ENCODE data around the gene MMP17.

MMP17 gene

DNA sequence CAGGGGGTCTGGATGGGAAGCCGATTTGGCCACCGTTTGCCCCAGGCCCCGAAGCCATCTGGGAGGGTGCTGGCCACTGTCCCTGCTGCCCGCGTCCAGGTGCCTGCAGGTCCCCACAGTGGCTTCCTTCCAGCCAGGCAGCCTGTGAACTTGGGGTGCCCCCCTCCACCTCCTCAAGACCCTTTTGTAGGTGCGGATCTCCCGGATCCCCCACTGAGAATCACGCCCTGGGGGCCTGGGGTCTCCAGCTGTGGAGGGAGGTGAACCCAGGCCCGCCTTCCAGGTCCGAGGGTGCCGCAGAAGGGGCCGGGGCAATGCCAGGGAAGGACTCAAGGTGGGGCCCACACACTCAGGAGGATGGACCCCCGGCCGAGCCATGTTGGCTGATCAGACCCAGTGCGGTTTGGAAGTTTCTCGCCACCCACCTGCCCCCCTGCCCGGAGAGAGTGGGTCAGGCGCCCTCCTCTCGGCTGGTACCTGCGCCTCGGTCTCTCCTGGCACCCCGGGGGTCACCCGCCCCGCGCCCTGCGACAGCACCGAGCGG lies 1.7 kb downstream of the MMP17 start:
- FAIRE-seq (no peak), DNase-seq (ENCODE audit: insufficient read length, low spot score) (no peak)

DNA sequence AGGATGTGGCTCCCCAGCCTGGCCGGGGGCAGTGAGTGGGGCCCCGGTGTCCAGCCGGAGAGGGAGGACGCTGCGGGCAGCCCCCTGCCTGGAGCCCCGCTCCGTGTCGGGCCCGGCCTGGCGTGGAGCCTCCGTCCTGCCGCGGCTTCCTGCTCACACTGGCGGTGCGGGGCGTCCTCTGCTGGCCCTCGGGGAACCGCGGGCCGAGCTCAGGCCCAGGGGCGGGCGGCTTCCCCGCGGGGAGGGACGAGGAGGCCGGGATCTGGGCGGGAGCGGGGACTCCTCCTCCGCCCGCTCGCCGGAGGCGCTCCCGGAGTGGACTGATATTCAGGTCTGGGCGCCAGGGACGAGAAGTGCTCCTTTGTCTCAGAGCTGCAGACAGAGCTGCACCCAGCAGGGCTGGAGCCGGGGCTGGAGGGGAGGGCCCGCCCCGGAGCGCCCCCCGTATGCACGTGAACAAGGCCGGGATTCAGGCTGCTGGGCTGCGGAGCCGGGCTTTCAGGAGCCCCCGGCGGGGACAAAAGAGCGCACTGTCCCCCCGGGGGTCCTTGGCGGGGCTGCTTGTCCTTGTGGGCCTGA lies 2.2 kb downstream of the MMP17 start:
- DNase-seq (ENCODE audit: insufficient read length, low spot score) (no peak), FAIRE-seq (no peak)

DNA sequence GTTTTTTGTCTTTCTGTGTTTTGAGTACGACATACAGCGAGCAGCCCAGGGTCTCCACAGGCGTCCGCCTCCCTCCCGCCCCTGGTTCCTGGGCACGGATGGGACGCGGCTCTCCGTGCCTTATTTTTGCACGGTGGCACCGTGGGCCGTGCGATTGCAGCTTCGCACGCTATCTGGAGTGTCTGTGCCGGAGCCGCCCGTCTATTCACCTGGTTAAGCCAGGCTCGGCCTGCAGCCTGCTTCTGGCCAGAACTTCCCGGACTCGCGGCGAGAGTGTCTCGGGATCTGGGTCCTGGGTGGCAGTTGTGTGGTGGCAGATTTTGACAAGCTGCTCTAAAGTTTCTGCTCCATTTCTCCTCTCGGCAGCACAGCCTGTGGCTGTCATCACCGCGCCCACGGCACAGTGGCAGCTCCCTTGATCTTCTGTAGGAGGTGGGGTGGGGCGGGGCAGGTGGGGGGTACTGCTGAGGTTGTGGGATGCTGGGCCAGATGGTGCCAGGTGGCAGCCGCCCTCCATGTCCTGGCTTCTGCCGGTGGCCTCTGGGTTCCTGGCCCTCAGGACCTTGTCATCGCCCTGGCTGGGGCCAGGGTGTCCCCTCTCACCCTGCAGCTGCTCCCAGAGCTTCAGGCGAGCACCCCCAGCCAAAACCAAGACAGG lies 2.9 kb downstream of the MMP17 start:
- FAIRE-seq (no peak), DNase-seq (ENCODE audit: insufficient read length, low spot score) (no peak)

DNA sequence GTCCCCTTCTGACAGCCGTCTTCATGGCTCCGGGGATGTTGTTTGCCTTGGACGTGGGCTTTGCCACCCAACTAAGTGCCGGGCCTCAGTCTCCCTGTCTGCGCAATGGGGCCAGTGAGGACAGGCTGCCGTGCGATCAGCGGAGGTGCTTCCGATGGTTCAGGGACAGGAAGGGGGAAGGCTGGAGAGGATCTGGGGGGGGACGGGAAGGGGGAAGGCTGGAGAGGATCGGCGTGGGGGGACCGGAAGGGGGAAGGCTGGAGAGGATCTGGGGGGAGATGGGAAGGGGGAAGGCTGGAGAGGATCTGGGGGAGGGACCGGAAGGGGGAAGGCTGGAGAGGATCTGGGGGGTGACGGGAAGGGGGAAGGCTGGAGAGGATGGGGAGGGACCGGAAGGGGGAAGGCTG lies 3.4 kb downstream of the MMP17 start:
- no peak for FAIRE-seq
- no peak for DNase-seq (ENCODE audit: insufficient read length, low spot score)

DNA sequence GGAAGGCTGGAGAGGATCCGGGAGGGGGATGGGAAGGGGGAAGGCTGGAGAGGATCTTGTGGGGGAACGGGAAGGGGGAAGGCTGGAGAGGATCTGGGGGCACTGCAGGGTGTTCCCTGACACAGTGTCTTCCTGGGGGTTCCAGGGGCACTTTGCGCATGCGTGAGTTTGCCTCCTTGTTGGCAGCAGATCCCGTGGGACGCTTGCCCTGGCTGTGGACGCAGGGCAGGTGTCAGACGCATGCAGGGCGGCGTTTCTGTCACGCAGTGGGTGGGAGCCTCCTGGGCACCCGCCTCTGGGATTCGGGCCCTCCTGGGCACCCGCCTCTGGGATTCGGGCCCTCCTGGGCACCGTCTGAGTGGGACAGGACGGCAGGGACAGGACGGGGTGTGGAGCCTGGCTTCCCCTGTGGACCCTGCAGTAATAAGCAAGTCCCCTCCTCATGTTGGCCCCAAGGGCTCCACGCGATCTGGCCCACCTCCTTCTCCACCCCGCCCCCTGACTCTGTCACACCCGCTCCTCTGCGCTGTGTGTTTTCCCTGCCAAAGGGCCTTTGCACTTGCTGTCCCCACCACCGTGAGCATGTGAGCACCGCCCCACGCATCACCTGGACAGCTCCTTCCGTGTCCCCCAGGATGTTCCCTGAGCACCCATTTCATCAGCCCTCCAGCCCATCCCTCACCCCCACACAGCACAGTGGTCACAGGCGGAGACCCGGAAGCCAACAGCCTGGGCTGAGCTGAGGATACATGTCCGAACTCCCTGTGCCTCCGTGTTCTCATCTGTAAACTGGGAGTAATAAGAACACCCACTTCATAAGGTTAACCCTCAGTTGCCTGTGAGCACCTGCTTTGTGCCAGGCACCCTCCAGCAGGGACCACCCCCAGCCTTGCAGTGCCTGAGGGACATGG lies 4.4 kb downstream of the MMP17 start:
- no peak for FAIRE-seq

DNA sequence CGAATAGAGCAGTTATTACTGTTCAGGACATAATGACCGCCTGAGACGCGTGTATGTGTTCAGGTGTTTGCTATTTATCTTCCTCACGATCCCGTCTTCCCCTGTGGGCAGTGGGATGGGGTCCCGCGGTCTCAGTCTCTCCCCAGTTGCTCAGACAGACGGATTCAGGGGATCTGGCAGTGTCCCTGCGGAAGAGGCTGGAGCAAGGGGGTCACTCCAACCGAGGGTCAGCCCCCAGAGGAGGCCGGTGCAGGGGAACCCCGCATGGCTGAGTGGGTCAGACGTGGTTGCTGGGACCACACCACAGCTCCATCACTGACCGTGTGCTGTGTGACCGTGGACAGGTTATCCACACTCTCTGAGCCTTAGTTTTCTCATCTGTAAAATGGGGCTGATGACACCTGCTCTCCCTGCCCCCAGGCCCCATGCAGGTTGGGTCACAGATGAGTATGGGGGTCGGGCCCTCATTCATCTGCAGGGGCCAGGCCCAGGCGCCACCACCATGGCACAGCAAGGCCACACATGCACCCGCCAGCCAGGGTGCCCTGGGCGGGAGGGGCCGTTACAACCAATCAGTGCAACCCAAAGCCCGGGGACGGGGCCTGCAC lies 5.2 kb downstream of the MMP17 start:
- no peak for DNase-seq (ENCODE audit: insufficient read length, low spot score)
- FAIRE-seq = no peak

More for the DNA sequence above, 4.4 kb downstream of the MMP17 start:
- DNase-seq (ENCODE audit: insufficient read length, low spot score) = no peak

DNA sequence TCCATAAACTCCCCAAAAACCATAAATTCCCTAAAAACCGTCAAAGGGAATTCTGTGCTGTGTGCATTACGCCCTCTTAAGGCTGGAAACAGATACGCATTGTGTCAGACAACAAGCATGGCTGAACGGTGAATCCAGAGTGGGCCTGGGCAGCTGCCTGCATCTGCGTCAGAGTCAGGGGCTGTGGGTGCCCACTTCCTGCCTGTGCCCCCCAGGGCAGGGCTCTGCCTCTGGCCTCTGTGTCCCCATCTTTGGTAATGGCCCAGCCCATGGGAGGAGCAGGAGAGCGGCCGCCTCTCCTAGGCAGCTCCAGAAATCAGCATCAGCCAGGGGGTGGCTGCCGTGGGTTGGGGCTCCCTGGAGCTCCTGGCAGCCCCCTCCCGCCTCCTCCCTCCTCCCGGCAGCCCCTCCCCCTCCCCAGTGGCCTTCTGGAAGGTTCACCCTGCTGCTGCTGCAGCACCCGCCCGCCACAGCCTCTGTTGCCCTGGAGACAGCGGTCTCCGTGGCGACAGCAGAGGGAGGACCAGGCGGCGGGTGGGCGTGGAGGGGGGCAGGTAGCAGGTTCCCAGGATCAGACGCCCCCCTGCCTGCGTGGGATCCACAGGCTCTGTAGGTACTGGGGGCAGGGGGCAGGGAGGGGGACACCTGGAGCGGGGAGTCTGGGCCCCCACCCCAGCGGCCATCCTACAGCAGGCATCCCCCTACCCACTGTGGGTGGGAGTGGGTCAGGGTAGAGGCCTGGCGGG lies 5.9 kb downstream of the MMP17 start:
- FAIRE-seq = no peak
- no peak for DNase-seq (ENCODE audit: insufficient read length, low spot score)

DNA sequence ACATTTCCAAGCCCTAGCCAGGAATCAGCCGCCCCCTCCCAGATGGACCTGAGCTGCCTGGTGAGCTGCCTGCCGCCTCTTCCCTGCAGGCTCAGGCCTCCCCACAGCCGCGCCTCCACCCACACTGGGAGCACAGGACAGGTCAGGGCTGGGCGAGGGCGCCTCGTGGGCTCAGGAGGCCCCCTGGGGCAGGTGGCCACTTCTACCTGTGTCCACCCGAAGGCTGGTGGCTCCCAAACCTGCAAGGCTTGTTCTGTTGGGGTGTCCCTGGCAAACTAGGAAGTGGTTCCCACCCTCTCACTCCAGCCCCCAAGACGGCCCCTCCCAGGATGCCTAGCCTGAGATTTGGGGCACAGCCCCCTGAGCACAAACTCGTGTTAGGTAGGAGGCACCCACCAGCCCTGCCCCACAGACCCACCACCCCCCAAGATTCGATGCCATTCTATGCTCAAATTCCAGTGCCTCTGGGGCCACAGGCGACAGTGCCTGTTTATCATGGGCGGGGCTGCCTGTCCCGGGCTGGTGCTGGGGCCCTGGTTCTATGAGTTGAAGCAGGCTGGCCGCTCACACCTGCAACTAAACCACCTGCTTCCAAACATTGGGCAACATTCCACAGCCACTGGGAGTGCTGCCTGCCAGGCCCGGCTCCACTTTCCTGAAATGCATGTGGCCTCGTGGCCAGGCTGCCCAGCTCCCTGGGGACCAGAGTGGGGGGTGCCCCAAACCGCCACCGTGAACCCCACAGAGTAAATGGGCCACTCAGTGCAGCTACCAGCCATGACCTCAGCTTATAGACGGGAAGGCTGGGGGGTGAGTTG lies 6.8 kb downstream of the MMP17 start:
- no peak for DNase-seq (ENCODE audit: insufficient read length, low spot score)

DNA sequence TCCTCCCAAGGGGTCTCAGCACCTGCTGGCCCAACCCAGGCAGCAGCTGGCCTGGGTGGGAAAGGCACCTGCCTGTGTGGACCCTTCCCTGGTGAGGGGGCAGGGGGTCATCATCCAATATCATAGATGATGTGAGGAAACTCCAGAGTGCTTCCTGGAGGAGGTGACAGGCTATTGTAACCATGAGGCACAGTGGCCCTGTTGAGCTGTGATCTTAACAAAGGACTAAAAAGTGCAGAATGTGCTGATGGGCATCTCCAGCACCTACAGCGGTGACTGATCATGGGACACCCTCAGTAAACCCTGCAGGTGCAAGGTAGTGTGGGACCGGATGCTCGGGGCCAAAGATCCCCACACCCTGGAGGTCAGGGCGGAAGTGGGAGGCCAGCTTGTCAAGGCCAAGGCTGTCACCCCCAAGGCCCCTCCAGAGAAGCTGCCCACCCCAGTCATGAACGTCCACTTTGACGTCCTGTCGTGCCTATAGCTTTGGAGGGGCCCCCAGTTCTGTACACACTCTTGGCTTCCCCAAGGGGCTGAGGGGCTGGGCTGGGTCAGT lies 7.5 kb downstream of the MMP17 start:
- no peak for DNase-seq (ENCODE audit: insufficient read length, low spot score)
- no peak for FAIRE-seq

More for the DNA sequence above, 6.8 kb downstream of the MMP17 start:
- FAIRE-seq = no peak

DNA sequence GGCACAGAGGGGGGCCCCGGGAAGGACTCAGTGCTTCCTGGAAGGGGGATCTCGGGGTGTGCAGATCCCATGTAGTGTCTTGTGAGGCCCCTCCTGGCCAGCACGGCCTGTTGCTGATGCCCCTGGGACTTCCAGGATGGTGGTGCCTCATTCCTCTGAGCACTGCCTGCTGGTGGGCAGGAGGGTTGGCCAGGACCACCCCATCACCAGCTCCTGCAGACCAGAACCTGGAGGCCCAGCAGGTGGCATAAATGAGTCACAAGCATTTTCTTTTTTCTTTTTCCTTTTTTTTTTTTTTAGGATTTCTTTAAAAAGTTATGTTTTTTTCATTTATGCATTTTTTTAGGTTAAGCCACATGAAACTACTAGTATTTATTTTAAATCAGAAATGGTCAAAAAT lies 8.0 kb downstream of the MMP17 start:
- no peak for FAIRE-seq
- no peak for DNase-seq (ENCODE audit: insufficient read length, low spot score)

DNA sequence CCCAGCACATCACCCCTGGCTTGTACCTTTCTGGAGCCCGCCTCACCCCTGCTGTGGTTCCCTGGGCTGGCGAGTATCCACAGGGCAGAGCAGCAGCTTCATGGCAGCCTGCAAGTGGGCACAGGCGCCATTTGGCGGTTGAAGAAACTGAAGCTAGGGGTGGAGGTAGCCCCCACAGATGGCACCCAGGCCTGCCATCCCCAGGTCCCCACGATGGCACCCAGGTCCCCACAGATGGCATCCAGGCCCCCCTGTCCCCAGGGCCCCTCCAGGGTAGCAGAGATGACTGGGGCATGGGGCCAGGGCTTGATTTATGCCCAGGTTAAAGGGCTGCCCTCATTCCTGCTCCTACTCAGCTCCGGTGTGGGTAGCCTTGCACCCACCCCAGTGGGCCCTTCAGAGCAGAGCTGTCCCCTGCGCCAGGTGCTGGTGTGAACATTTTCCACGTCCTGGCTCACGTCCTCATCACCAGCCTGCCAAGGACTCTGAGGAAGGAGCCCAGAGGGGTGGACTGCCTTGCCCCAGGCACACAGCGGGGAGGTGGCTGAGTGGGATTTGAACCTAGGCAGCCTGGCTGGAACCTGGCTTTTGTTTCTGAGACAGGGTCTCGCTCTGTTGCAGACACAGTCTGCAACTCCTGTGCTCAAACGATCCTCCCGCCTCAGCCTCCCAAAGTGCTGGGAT lies 8.7 kb downstream of the MMP17 start:
- FAIRE-seq = no peak
- no peak for DNase-seq (ENCODE audit: insufficient read length, low spot score)

DNA sequence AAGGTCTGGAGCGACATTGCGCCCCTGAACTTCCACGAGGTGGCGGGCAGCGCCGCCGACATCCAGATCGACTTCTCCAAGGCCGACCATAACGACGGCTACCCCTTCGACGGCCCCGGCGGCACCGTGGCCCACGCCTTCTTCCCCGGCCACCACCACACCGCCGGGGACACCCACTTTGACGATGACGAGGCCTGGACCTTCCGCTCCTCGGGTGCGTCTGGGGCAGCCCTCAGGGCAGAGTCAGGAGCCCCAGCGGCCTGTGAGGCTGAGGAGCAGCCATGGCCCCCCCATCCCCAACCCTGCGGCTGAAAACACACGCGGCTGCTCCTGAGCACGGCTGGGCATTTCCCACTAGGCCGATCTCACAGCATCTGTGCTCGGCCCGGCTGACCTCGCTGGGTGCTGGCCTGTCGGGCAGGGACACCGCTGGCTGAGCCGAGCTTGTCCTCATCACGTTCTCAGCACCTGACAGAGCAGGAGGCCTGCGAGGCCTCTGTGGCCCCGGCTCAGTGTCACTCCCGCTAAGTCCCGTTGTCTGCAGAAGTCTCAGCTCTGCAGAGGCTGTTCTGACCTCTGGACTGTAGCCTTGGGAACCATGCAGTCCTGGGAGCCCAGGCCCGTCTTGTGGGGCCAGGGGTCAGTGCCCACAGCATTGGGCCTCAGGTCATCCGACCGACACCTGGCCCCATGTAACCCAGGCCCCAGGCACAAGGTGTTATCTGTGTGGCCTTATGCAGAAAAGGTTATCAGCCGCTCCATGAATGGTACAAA lies 12.6 kb downstream of the MMP17 start:
- DNase-seq (ENCODE audit: insufficient read length, low spot score) (no peak), FAIRE-seq (no peak)

DNA sequence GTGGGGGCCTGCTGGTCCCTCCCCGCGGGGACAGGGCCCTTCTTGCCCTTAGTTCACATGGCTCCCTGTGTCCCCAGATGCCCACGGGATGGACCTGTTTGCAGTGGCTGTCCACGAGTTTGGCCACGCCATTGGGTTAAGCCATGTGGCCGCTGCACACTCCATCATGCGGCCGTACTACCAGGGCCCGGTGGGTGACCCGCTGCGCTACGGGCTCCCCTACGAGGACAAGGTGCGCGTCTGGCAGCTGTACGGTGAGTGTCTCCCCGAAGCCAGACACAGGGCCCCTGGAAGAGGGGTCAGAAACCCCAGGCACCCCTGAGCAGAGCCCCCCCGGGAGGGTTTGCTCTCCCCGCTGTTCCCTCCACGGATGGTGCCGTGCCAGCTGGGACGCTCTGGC lies 13.4 kb downstream of the MMP17 start:
- DNase-seq (ENCODE audit: insufficient read length, low spot score) = no peak
- no peak for FAIRE-seq

DNA sequence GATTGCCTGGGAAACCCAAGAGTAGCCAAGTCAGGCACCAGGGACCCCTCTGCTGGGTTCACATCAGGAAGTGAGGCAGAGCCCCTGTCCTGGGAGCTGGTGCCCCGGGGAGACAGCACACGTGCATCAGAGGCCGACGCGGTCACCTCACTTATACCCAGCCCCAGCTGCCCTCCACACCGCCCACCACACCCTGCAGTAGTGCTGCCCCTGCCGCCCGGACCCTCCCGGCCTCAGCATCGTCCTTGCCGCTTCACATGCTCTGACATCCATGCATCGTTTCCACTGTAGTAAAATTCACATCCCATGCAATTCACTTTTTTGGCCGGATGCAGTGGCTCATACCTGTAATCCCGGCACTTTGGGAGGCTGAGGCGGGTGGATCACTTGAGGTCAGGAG lies 14.0 kb downstream of the MMP17 start:
- DNase-seq (ENCODE audit: insufficient read length, low spot score) (no peak), FAIRE-seq (no peak)

DNA sequence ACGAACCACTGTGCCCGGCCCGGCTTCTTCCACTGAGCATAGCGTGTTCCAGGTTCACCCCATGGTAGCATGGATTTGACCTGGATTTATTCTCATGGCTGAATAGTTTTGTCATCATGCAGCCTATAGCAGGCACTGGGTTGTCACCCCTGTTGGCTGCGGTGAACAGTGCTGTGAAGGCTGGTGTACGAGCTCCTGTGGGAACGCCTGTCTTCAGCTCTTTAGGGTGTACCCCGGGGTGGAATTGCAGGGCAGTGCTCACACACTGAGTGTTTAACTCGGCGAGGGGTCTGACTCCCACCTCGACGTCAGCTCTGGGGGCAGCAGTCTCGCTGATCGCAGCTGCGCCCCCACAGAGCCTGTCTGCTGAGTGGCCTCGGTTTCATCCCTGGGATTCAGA lies 15.3 kb downstream of the MMP17 start:
- DNase-seq (ENCODE audit: insufficient read length, low spot score) (no peak), FAIRE-seq (no peak)

DNA sequence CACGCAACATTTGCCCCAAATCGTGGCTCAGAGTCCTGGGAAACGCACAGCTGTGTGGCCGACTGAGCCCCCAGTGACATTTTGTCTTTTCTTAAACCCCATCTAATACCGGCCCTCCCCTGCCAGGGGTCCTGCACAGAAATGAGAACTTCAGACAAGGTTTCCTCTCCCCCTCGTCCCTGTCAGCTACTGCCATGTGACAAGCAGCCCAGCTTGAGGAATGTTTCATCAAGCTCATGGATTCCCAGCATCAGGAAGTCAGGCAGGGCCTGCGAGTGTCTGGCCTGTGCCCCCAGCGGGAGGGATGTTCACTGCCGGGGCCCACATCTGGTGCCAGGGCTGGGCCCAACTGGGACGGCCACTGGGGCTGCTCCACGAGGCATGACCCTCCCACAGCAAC lies 15.9 kb downstream of the MMP17 start:
- DNase-seq (ENCODE audit: insufficient read length, low spot score) = no peak
- no peak for FAIRE-seq

DNA sequence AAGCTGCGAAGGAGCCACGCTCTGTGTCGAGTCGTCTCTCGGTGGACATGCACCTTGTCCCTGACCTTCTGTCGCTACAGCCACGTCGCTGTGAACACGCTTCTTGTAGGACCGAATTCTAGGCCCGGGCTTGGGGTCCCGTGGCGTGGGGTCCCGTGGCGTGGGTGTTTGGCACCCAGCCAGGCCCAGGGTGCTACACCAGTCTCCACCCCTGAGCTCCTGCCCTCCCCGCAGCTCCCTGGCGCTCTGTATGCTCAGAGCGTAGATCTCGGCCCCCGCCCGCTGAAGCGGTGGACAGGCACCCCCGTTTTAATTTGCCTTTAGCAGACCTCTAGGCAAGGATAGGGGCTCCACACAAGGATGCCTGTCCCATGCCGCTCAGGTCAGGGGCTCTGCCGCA lies 16.5 kb downstream of the MMP17 start:
- FAIRE-seq (no peak), DNase-seq (ENCODE audit: insufficient read length, low spot score) (no peak)

DNA sequence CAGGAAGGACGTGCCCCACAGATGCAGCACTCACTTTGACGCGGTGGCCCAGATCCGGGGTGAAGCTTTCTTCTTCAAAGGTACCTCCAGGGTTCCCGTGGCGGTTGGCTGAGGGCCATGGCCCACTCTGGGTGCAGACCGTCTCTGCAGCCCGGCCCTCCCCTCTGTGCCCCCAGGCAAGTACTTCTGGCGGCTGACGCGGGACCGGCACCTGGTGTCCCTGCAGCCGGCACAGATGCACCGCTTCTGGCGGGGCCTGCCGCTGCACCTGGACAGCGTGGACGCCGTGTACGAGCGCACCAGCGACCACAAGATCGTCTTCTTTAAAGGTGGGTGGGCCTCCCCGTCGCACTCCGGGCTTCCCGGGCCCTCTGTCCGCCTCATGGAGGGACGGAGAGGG lies 16.9 kb downstream of the MMP17 start:
- FAIRE-seq (no peak), DNase-seq (ENCODE audit: insufficient read length, low spot score) (no peak)
